Psoas muscle (tissue), 8 donors: ENCODE measurements around the gene LRP10. TPM values are rescaled to one million over a fixed set of nuclear protein-coding genes. Genes with fewer than 3 reads are reported as not detected.

ENCODE experiments used
- ATAC-seq, 4 donors: fragments of 200-7000 bp; cut with Tn5 transposase; one replicate each; pipeline ENCODE4 v1.9.1; 2020; ENCODE audit warnings: moderate library complexity in 3 of 4, mild to moderate bottlenecking in 2 of 4
- DNase-seq, 2 donors: peaks; one replicate each; pipeline ENCODE4 v3.0.0-alpha.2; 2020
- H3K27ac ChIP-seq: fragments of 200-600 bp; one replicate; pipeline ENCODE4 v1.8.0; 2022
- H3K27me3 ChIP-seq, 3 donors: fragments of 200-600 bp in 1 of 3; one replicate each; pipeline versions ENCODE4 v1.6.1 to v1.8.0; 2013 to 2022; ENCODE audit warnings: low read length in 2 of 3, mild to moderate bottlenecking in 2 of 3, moderate library complexity in 1 of 3; ENCODE audit not compliant: insufficient read depth in 3 of 3
- H3K36me3 ChIP-seq, 2 donors: fragments of 200-600 bp in 1 of 2; one replicate each; pipeline versions ENCODE4 v1.6.1 to v1.8.0; 2013 to 2022; ENCODE audit warnings: low read depth in 1 of 2, mild to moderate bottlenecking in 1 of 2, moderate library complexity in 1 of 2; ENCODE audit not compliant: insufficient read depth in 1 of 2
- H3K4me1 ChIP-seq: fragments of 200-600 bp; one replicate; pipeline ENCODE4 v1.8.0; 2022
- H3K4me3 ChIP-seq: fragments of 200-600 bp; one replicate; pipeline ENCODE4 v1.8.0; 2022; ENCODE audit warnings: mild to moderate bottlenecking
- H3K9me3 ChIP-seq: fragments of 200-600 bp; one replicate; pipeline ENCODE4 v1.8.0; 2022
- CTCF ChIP-seq: fragments of 200-600 bp; IDR thresholded peaks from one replicate; pipeline ENCODE4 v1.8.0; 2022; ENCODE audit warnings: antibody characterized with exemption
- WGBS, 3 donors: extraction: QIAGEN DNeasy Blood & Tissue Kit; methylation state at CpG; one replicate each; pipeline versions ENCODE4 v1.1.6 to v1.1.7; 2013; 5-methylcytosine and 5-hydroxymethylcytosine counted together
- intact Hi-C, 2 donors: fragments of 100-400 bp; cut with DNase I; formaldehyde crosslinking; loops; one replicate each; pipeline versions ENCODE4 v1.11.0 to v1.14.2; 2022
- polyA plus RNA-seq, 3 donors: library from polyadenylated mRNA; stranded (reverse); fragments of 200-250 nt; gene quantifications; one replicate each; pipeline ENCODE4 v1.2.3, GENCODE V29; 2013
- total RNA-seq, 4 donors: library from RNA; stranded (reverse); fragmentation: NEBNext Ultra II Directional in 2 of 4; extraction: Animal tissue kit (Norgen Biotek cat#: 25700) in 2 of 4; gene quantifications; one replicate each; pipeline versions ENCODE4 v1.2.1 to v1.2.4, GENCODE V29; 2021 to 2023
- donor health status: healthy with polysubstance abuse.
- donor health status: DM: no; HTN: no; CAD: no; lungs with moderate emphysema.
- donor health status: Bipolar disorder and iron deficiency.
- donor health status: healthy.
- donor health status: DM: yes; HTN: yes; CAD: no.
- donor health status: DM: no; HTN: no; CAD: no.
- donor health status: DM: no; HTN: no; CAD: no.
- donor health status: DM: yes; HTN: yes; CAD: no.

The LRP10 gene
- total and polyA plus RNA-seq, 7 donors, result 18.1 to 50.6 (median 33.1) TPM

GRCh38 chr14:22870811-22871223 is 723 bp upstream of the LRP10 start:
- peak overlapping the region; percentile 100 for H3K4me3 ChIP-seq
- WGBS, 3 donors, result 0 to 1% (median 0%) methylated on average over 1 of the region's 1 CpG
- H3K4me1 ChIP-seq, result peaks cover 16% of the 10 kb centered on the region
- intact Hi-C loops, result loop anchor here in 1 of 2 donors (5.0 kb wide), 1 partner anchor 46 kb away; the partner anchor contains the start of gene RBM23
- no peaks in the 10 kb centered on the region for H3K9me3 ChIP-seq
- TF ChIP-seq CTCF, result no peak
- H3K27me3 ChIP-seq, result no peaks in the 10 kb centered on the region
- peak; percentile 17 to 46 (median 41) for ATAC-seq
- peak overlapping the region; percentile 100 for H3K27ac ChIP-seq
- H3K36me3 ChIP-seq, result peaks cover 0 to 28% of the 10 kb centered on the region in 2 donors
- DNase-seq, result no peak

- DNase-seq, result peak; percentile 78 to 86
- Histone ChIP-seq H3K36me3 (peaks cover 0 to 42% of the 10 kb centered on the region in 2 donors), H3K27me3 (no peaks in the 10 kb centered on the region), H3K27ac (peak overlapping the region; percentile 100), H3K4me1 (peaks cover 16% of the 10 kb centered on the region), H3K4me3 (peak overlapping the region; percentile 100), H3K9me3 (no peaks in the 10 kb centered on the region)
- peak; percentile 63 to 75 (median 70) for ATAC-seq
- peak; percentile 86 for TF ChIP-seq CTCF
- intact Hi-C loops, result loop anchor here in 1 of 2 donors (2.0 to 5.0 kb wide), 2 partner anchors 29 to 45 kb away; partner anchors contain the start of gene RBM23
- WGBS, 3 donors, result 0 to 1% (median 0%) methylated on average over 31 to 45 of the region's 45 CpGs
Observed at GRCh38 chr14:22872033-22872832, 693 bp downstream of the LRP10 start.

- intact Hi-C loops, result loop anchor here in 1 of 2 donors (2.0 to 5.0 kb wide), 2 partner anchors 28 to 44 kb away; partner anchors contain the start of gene RBM23
- WGBS, 3 donors, result 52 to 64% (median 53%) methylated on average over 10 of the region's 10 CpGs
- Histone ChIP-seq H3K36me3 (peaks cover 0 to 50% of the 10 kb centered on the region in 2 donors), H3K9me3 (no peaks in the 10 kb centered on the region), H3K4me1 (peaks cover 16% of the 10 kb centered on the region), H3K27me3 (no peaks in the 10 kb centered on the region), H3K4me3 (peak overlapping the region; percentile 100), H3K27ac (peak overlapping the region; percentile 100)
- TF ChIP-seq CTCF, result no peak
- ATAC-seq (no peak), DNase-seq (no peak)
Observed at GRCh38 chr14:22872833-22873520, 1.4 kb downstream of the LRP10 start.

- H3K27ac ChIP-seq, result no peak overlapping the region
- WGBS, 3 donors, result 95 to 98% (median 96%) methylated on average over 15 of the region's 15 CpGs
- H3K9me3 ChIP-seq, result no peaks in the 10 kb centered on the region
- ATAC-seq (no peak), DNase-seq (no peak)
- peaks cover 14% of the 10 kb centered on the region for H3K4me1 ChIP-seq
- peaks cover 0 to 62% of the 10 kb centered on the region in 2 donors for H3K36me3 ChIP-seq
- no peak overlapping the region for H3K4me3 ChIP-seq
- TF ChIP-seq CTCF, result no peak
- H3K27me3 ChIP-seq, result no peaks in the 10 kb centered on the region
- intact Hi-C loops, result no loop called here
Observed at GRCh38 chr14:22875003-22875747, 3.6 kb downstream of the LRP10 start.
